HL-60 (cell line): Measurements from ENCODE around the gene FARP1.

ENCODE experiments used
- CTCF ChIP-seq: IDR thresholded peaks from one replicate; pipeline ENCODE4 v1.5.1; 2011; ENCODE audit warnings: low read length, control low read depth, inconsistent platforms; ENCODE audit not compliant: insufficient read depth
- GABPA ChIP-seq: IDR thresholded peaks from 2 replicates; pipeline ENCODE4 v1.6.1; 2012; ENCODE audit warnings: low read depth
- POLR2AphosphoS5 ChIP-seq: IDR thresholded peaks from 2 replicates; pipeline ENCODE4 v1.6.1; 2012; ENCODE audit warnings: low read depth
- REST ChIP-seq: IDR thresholded peaks from 2 replicates; pipeline ENCODE4 v1.6.1; 2012; ENCODE audit warnings: low read depth; ENCODE audit not compliant: insufficient replicate concordance
- SPI1 ChIP-seq: IDR thresholded peaks from 2 replicates; pipeline ENCODE4 v1.6.1; 2012; ENCODE audit warnings: low read depth, mild to moderate bottlenecking, borderline replicate concordance

- TF ChIP-seq CTCF (no peak), POLR2AphosphoS5 (no peak), GABPA (no peak), REST (no peak), SPI1 (no peak)
Measured at GRCh38 chr13:98318263-98318878, 175.5 kb downstream of the FARP1 start.
